ENCODE data around the gene POLG2. TPM values are rescaled to one million over a fixed set of nuclear protein-coding genes. Genes with fewer than 3 reads are reported as not detected.

The POLG2 gene
- total and polyA plus RNA-seq, 2 of the 8 experiments (the other 6 are each of a cell fraction or from before 2014, with no cell fraction given) = 9.7 to 34.3 TPM

- Histone ChIP-seq H3K4me1 (replicated peaks in 1 of 4; ENCODE audit: control insufficient read depth in 3 of 4, insufficient read depth in 4 of 4, low read length in 3 of 4) (no peaks in the 10 kb centered on the region), H3K4ac (replicated peaks; ENCODE audit: insufficient read length, low read depth, low read length) (no peak overlapping the region), H3K4me2 (ENCODE audit: insufficient read depth in 1 of 2, low read depth in 2 of 2, low read length in 2 of 2) (no peak overlapping the region), H3K14ac (ENCODE audit: insufficient read length) (no peak overlapping the region), H3K9ac (replicated peaks in 1 of 4; ENCODE audit: extremely low read depth in 1 of 4, low read depth in 3 of 4, low read length in 3 of 4) (no peak overlapping the region), H3K79me1 (ENCODE audit: low read depth, low read length) (no peaks in the 10 kb centered on the region), H2AK5ac (ENCODE audit: low read depth, low read length) (no peak overlapping the region), H3K4me3 (ENCODE audit: extremely low read depth in 1 of 4, insufficient read depth in 2 of 4, low read depth in 3 of 4, low read length in 4 of 4) (no peak overlapping the region), H3K9me3 (ENCODE audit: insufficient read depth in 2 of 2, low read depth in 1 of 2, low read length in 1 of 2) (no peaks in the 10 kb centered on the region), H4K91ac (replicated peaks; ENCODE audit: insufficient read length, low read length) (no peak overlapping the region), H2BK12ac (ENCODE audit: low read depth, low read length) (no peak overlapping the region), H2AFZ (ENCODE audit: low read length) (no peak overlapping the region), H4K5ac (ENCODE audit: insufficient read length, low read depth, low read length) (no peak overlapping the region), H3K23me2 (ENCODE audit: low read depth, low read length) (no peaks in the 10 kb centered on the region), H3K36me3 (ENCODE audit: control insufficient read depth in 2 of 4, insufficient read depth in 4 of 4, low read length in 3 of 4) (no peaks in the 10 kb centered on the region), H2BK15ac (ENCODE audit: low read length) (no peak overlapping the region), H3K27me3 (replicated peaks in 1 of 4; ENCODE audit: control insufficient read depth in 3 of 4, extremely low read depth in 1 of 4, insufficient read depth in 3 of 4, low read length in 3 of 4) (no peaks in the 10 kb centered on the region; a peak in 1 of 7 replicates), H4K20me1 (replicated peaks in 1 of 2; ENCODE audit: control insufficient read depth in 1 of 2, insufficient read depth in 2 of 2, low read length in 2 of 2) (no peaks in the 10 kb centered on the region), H3K56ac (replicated peaks; ENCODE audit: insufficient read length, low read depth, low read length) (no peak overlapping the region), H3K18ac (ENCODE audit: extremely low read depth, low read length) (no peak overlapping the region), H2BK120ac (replicated peaks; ENCODE audit: low read depth, low read length) (no peak overlapping the region), H3K23ac (ENCODE audit: insufficient read length) (no peak overlapping the region), H2BK5ac (ENCODE audit: low read depth, low read length) (no peak overlapping the region), H3K27ac (ENCODE audit: low read depth, low read length) (no peak overlapping the region), H4K8ac (ENCODE audit: extremely low read depth, insufficient read depth, low read length) (no peak overlapping the region), H2BK20ac (ENCODE audit: low read length) (no peak overlapping the region), H3K79me2 (ENCODE audit: control insufficient read depth in 1 of 2, insufficient read depth in 2 of 2, low read length in 2 of 2) (no peaks in the 10 kb centered on the region)
- no peak for FAIRE-seq
- CTCF ChIA-PET (ENCODE audit: partially characterized antibody) = no interaction called here
- no peak for DNase-seq (ENCODE audit: low read depth in 1 of 2, low spot score in 2 of 2)
- POLR2A ChIA-PET (ENCODE audit: partially characterized antibody) = no interaction called here
- WGBS, 2 experiments (ENCODE audit: extremely low coverage in 1 of 2, insufficient coverage in 1 of 2, insufficient read length in 1 of 2, insufficient replicate concordance in 2 of 2, low coverage in 1 of 2, low lambda C conversion rate in 2 of 2, missing lambda C conversion rate in 1 of 2) = 90% methylated on average over 6 of the region's 6 CpGs; no CpG with 5 or more reads in 1 of the 2 experiments
- TF ChIP-seq CTCF (IDR thresholded peaks at IDR 0.05; ENCODE audit: control extremely low read depth in 1 of 3, insufficient read depth in 1 of 3, low read depth in 1 of 3, low read length in 3 of 3) (no peak), RFX5 (IDR thresholded peaks at IDR 0.05; ENCODE audit: borderline replicate concordance, low read depth, low read length) (no peak), GTF2F1 (IDR thresholded peaks at IDR 0.05; ENCODE audit: borderline replicate concordance, low read depth, low read length) (no peak), ZNF274 (IDR thresholded peaks at IDR 0.05; ENCODE audit: borderline replicate concordance, extremely low read depth, low read length) (no peak), NRF1 (IDR thresholded peaks at IDR 0.05; ENCODE audit: low read depth, low read length) (no peak), KDM4A (IDR thresholded peaks at IDR 0.05; ENCODE audit: low read depth, low read length, severe bottlenecking) (no peak), ATF3 (IDR thresholded peaks at IDR 0.05; ENCODE audit: insufficient read depth, low read depth, low read length) (no peak), RAD21 (IDR thresholded peaks at IDR 0.05 in 1 of 2, conservative IDR thresholded peaks at IDR 0.05 in 1 of 2; ENCODE audit: low read depth in 2 of 2, low read length in 2 of 2) (no peak)
Measured at GRCh38 chr17:64461788-64462187, 35.1 kb downstream of the POLG2 start.
